GM12875 (cell line): ENCODE measurements around the gene PRKAB1.

Source experiments
- H3K4me3 ChIP-seq: one replicate; pipeline ENCODE4 v1.5.1; 2011; ENCODE audit warnings: low read depth, low read length, control low read depth
- CTCF ChIP-seq: IDR thresholded peaks from 2 replicates; pipeline ENCODE4 v1.5.1; 2011; ENCODE audit warnings: low read depth, mild to moderate bottlenecking, control low read depth, inconsistent platforms, low read length, moderate library complexity, borderline replicate concordance; ENCODE audit not compliant: insufficient read depth

The PRKAB1 gene

GRCh38 chr12:119711693-119712092, 43.8 kb downstream of the PRKAB1 start:
- no peak for TF ChIP-seq CTCF

GRCh38 chr12:119712721-119713120, 44.8 kb downstream of the PRKAB1 start:
- H3K4me3 ChIP-seq: no peak overlapping the region
- no peak for TF ChIP-seq CTCF

More at GRCh38 chr12:119711693-119712092, 43.8 kb downstream of the PRKAB1 start:
- no peak overlapping the region for H3K4me3 ChIP-seq

GRCh38 chr12:119713551-119714031, 45.7 kb downstream of the PRKAB1 start:
- TF ChIP-seq CTCF: no peak
- H3K4me3 ChIP-seq: no peak overlapping the region

GRCh38 chr12:119714614-119715267, 46.8 kb downstream of the PRKAB1 start:
- TF ChIP-seq CTCF: no peak

GRCh38 chr12:119715268-119715620, 47.3 kb downstream of the PRKAB1 start:
- H3K4me3 ChIP-seq: no peak overlapping the region
- no peak for TF ChIP-seq CTCF

More at GRCh38 chr12:119714614-119715267, 46.8 kb downstream of the PRKAB1 start:
- H3K4me3 ChIP-seq: no peak overlapping the region

- no peak for TF ChIP-seq CTCF
- H3K4me3 ChIP-seq: no peak overlapping the region
Measured at GRCh38 chr12:119718141-119718540, 50.2 kb downstream of the PRKAB1 start.

DNA sequence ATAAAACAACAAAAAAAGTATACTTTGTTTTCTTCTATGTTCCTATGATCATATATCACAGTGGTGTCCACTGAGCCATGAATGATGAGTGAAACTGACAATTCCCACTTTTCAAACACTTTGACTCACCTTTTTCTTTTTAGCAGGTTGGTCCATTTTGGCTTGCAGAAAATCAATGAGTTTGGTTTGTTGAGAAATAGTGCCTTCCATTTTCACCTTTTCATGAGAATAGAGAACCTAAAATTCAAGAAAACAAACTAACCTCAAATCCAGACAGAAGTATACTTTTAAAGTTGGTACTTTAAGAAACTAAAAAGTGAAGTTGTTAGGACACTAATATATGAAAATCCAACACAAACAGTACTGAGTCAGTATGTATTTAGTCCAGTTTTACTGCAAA, 52.4 kb downstream of the PRKAB1 start:
- no peak overlapping the region for H3K4me3 ChIP-seq
- no peak for TF ChIP-seq CTCF
